Measurements from ENCODE around the gene PTBP1.

DNA sequence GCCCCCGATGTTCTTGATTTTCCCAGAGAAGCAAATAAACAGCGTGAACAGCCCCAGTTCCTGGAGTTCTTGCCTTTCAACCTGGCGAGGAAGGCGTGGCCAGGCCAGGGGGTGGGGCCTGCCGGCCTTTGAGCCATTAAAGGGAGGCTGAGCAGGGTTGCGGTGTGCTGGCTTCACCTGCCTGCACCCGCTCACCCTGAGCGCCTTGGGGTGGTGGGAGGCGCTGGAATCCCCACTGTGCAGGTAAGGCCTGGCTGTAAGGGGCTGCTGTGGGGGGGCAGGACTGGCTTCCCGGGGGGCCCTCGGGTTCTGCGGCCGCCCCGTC, 49.0 kb upstream of the PTBP1 start:
- TF ChIP-seq POLR2A (IDR thresholded peaks at IDR 0.05; ENCODE audit: low read length) (no peak), GATA1 (IDR thresholded peaks at IDR 0.05; ENCODE audit: low read depth, low read length) (no peak)
